Measurements from ENCODE around the gene FOXB2. TPM values are rescaled to one million over a fixed set of nuclear protein-coding genes. Genes with fewer than 3 reads are reported as not detected.

The FOXB2 gene
- total and polyA plus RNA-seq, 2 of the 13 experiments (the other 11 are each of a cell fraction or from before 2014, with no cell fraction given), result not detected

DNA sequence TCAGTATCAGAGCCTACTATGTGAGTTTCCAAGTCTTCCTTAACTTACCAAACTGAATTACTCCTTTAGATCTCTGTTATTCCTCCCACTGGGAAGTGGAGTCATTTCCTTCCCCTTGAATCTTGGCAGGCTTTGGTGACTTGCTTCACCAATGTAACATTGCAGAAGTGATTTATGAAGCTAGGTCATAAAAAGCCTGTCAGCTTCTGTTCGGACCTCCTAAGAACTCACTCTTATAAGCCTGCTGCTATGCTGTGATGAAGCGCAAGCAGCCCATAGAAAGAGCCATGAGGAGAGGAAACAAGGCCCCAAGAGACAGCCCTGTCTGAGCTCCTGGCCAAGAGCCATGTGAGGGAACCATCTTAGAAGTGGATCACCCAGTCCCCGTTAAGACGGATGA lies 14.2 kb upstream of the FOXB2 start:
- ATAC-seq, result no peak
- no peak overlapping the region for H3K4me3 ChIP-seq (replicated peaks in 1 of 3; ENCODE audit: insufficient read depth in 1 of 3, low read depth in 2 of 3, low read length in 3 of 3)
- H3K36me3 ChIP-seq (replicated peaks in 1 of 2; ENCODE audit: control insufficient read depth in 1 of 2, insufficient read depth in 2 of 2, low read length in 2 of 2), result no peaks in the 10 kb centered on the region
- no peaks in the 10 kb centered on the region for H3K4me1 ChIP-seq (ENCODE audit: insufficient read depth, low read length)
- H3K79me2 ChIP-seq (ENCODE audit: insufficient read depth, low read length), result no peaks in the 10 kb centered on the region
- H3K9ac ChIP-seq (ENCODE audit: insufficient read depth, low read depth, low read length), result no peak overlapping the region
- POLR2A ChIA-PET, result no interaction called here
- CTCF ChIA-PET (ENCODE audit: low intra/inter-chr PET ratio, low total read pairs), result no interaction called here
- DNase-seq (ENCODE audit: low spot score), result no peak
- intact Hi-C loops (cut with micrococcal nuclease; ENCODE audit: unreplicated experiment) (no loop called here), in situ Hi-C loops (cut with HindIII; ENCODE audit: extremely low pct_ligation_motif_present, low pct_unique_long_range_greater_than_20kb) (no loop called here)
- no peaks in the 10 kb centered on the region for H4K20me1 ChIP-seq (ENCODE audit: insufficient read depth, low read length)
- no peak overlapping the region for H3K27ac ChIP-seq (ENCODE audit: extremely low read length, insufficient read depth, low read length)
- FAIRE-seq, result no peak
- no peak overlapping the region for H3K4me2 ChIP-seq (ENCODE audit: low read depth, low read length)
- BruUV-seq (replicated peaks), result no TSS peak
- TF ChIP-seq MLLT10 (CRISPR knock-in tag; IDR thresholded peaks at IDR 0.05) (no peak), GTF3A (CRISPR knock-in tag; conservative IDR thresholded peaks at IDR 0.05) (no peak), ATAD3A (CRISPR knock-in tag; IDR thresholded peaks at IDR 0.05) (no peak), PHF20 (CRISPR knock-in tag; IDR thresholded peaks at IDR 0.05) (no peak), YY1 (IDR thresholded peaks at IDR 0.05; ENCODE audit: insufficient read depth, insufficient replicate concordance, low read depth, low read length) (no peak), ZNF3 (CRISPR knock-in tag; IDR thresholded peaks at IDR 0.05) (no peak), RAD21 (CRISPR knock-in tag; IDR thresholded peaks at IDR 0.05) (no peak), MTF1 (CRISPR knock-in tag; IDR thresholded peaks at IDR 0.05) (no peak), AGO1 (IDR thresholded peaks at IDR 0.05; ENCODE audit: low read depth, low read length, poor library complexity, severe bottlenecking) (no peak), JARID2 (CRISPR knock-in tag; IDR thresholded peaks at IDR 0.05; ENCODE audit: insufficient replicate concordance) (no peak)
- TF ChIP-seq, protein P1, sequence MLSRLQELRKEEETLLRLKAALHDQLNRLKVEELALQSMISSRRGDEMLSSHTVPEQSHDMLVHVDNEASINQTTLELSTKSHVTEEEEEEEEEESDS (CRISPR knock-in tag; IDR thresholded peaks at IDR 0.05; ENCODE audit: borderline replicate concordance), result no peak
- H3K9me3 ChIP-seq (ENCODE audit: low read length), result no peaks in the 10 kb centered on the region
- no peak overlapping the region for H2AFZ ChIP-seq (ENCODE audit: low read length)
- no peaks in the 10 kb centered on the region; a peak in 1 of 5 replicates for H3K27me3 ChIP-seq (ENCODE audit: control insufficient read depth in 1 of 2, insufficient read depth in 2 of 2, low read length in 2 of 2)
- 10% methylated on average over 2 of the region's 4 CpGs for WGBS (ENCODE audit: low lambda C conversion rate)
